DMS 273 treated with DMSO at 0.1 percent for 48 hours (cell line): ENCODE results near the gene PLEKHH1.
"Not testable (repeated sequence)": the region's sequence is repeated elsewhere in the genome, so short reads cannot be mapped to it uniquely, and the experiment has no call there.

Experiments used
- DNase-seq: peaks from one replicate; lab custom pipeline; 2025; lab: John Stamatoyannopoulos, UW

Gene PLEKHH1

DNA sequence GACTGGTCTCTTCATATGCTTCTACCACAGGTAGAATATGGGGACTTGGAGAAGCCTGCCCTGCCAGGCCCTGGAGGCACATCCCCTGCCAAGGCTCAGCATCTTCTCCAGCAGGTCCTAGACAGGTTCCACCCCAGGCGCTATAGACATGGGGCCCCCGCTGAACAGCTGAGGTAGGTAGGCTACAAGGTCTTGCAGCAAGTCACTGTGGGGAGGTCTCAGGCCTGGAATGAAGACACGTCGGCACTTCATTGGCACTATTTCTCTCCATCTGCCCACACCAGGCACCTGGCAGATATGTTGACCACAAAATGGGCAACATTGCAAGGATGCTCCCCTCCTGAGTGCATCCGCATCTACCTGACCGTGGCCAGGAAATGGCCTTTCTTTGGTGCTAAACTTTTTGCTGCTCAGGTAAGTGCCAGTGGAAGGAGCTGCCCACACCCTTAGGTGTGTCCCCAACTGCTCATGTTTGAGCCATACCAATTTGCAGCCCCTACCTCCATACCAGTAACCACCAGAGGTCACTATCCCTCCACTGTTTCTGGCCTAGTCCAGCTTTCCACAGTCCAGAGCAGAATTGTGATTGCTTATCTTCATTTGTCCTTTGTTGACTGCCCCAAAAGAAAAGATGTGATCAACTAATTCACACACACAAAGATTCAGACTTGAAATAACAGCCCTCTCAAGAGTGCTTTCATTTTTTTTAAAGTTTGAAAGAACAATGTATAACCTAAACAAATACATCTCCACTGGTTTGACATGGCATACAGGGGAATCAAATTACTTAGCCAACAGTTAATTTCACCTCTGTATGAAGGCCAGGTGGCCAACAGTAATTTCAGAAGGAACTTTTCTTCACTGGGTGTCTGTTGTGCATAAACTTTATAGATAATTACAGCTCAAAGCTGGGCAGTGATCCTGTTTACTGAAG lies 50.9 kb downstream of the PLEKHH1 start:
- no peak for DNase-seq

DNA sequence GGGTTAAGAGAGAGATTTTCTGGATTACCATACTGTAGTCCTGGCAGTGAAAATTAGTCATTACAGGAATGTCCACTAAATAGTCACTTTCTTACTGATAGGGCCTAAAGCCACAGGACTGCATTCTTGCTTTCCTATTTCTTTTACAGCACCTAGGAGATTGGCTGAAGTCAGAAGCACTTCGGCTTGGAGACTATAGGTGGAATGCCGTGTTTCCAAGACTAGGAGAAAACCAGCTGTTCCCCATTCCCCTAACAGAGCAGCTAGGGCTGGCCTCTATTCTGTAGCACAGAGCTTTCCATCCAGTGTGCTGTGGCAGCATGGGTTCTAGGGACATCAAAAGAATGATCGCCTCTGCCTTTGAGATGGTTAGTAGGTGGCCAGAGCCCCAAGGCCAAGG lies 51.9 kb downstream of the PLEKHH1 start:
- no peak for DNase-seq

DNA sequence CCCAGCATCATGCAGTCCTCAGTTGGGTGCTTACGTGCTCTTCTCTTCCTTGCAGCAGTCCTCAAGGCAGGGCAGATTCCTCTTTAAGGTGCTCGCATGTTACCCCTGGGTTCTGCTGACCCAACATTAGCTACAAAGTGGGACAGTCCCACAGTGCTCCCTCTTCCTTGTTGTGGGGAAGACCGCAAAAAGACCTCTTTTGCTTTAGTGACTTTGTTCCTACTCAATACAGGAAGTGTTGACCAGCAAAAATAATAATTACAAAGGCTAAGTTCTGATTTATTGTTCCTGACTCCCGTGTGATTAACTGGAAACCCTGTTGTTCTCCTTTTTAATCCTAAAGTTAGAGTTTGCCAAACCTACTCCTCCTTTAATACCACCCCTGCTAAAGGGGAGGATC lies 53.3 kb downstream of the PLEKHH1 start:
- DNase-seq, result no peak

- no peak for DNase-seq
Observed at GRCh38 chr14:67589204-67589770, 56.2 kb downstream of the PLEKHH1 start.

DNA sequence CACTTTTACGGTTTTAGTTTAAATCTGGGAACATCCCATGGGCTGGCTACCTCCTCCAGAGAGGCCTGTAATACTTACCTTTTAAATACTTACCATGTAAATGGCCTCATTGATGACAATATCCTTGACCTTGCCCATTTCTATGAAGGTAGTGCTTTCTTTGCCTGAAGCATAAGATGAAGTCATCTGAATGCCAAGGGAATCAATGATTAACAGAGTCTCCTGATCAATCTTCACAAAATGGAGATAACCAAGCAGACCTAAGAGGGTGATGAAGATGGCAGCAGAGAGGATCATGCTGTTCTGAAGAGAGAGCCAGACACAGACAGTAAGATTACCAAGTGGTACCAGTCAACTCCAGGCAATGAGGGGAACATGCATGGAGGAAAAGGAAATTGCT lies 60.6 kb downstream of the PLEKHH1 start:
- DNase-seq, result not testable (repeated sequence)

- no peak for DNase-seq
Observed at GRCh38 chr14:67595392-67595791, 62.3 kb downstream of the PLEKHH1 start.

DNA sequence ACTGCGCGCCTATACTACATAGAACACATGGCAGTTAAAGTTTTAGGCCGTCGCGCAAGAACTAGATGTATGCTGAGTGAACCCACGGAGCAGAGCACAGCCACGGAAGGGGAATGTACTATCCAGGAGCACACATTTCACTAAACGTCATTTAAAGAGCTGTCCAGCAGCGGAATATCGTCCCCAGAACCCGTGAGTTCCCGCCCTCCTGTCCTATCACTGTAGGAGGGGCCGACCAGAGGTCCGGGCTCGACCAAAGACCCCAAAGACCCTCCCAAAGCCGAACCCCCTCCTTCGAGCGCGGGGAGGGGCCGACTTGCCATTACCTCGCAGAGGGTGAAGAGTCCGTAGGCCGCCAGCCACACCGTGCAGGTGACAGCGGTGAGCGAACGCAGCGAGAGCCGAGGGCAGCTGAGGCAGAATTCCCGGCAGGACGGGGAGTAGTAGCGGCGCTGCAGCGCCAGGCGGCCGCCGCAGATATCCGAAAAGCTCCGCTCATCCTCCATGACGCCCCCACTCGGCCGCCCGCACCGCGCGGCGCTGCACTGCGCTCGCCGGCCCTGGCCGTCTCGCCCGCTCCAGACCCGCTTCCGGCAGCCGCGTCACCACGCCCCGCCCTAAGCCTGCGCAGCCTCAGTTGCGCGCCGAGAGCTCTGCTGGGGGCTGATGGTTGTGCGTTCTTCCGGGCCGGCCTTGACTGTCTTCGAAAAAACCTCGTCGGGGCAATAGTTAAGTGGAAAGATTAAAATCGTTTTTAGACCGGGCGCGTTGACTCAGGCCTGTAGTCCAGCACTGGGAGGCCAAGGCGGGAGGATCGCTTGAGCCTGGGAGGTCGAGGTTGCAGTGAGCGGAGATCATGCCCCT lies 66.8 kb downstream of the PLEKHH1 start, which contains the start of gene PIGH:
Gene PIGH (minus strand): TSS at position 571 of the 864 bp plus-strand sequence. CDS start 65 bp downstream, at position 506.
- peak; percentile 65 for DNase-seq

- not testable (repeated sequence) for DNase-seq
Observed at GRCh38 chr14:67600562-67600974, 67.5 kb downstream of the PLEKHH1 start.

DNA sequence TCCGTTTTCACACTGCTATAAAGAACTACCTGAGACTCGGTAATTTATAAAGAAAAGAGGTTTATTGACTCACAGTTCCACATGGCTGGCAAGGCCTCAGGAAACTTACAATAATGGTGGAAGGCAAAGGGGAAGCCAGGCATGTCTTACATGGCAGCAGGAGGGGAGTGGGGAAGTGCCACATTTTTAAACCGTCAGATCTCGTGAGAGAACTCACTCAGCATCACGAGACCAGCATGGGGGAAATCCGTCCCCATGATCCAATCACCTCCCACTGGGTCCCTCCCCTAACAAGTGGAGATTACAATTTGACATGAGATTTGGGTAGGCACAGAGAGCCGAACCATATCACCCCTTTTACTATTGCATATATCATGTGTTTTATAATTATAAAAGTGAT lies 69.0 kb downstream of the PLEKHH1 start:
- DNase-seq, result no peak

GRCh38 chr14:67602995-67603545 lies 70.0 kb downstream of the PLEKHH1 start:
- no peak for DNase-seq

DNA sequence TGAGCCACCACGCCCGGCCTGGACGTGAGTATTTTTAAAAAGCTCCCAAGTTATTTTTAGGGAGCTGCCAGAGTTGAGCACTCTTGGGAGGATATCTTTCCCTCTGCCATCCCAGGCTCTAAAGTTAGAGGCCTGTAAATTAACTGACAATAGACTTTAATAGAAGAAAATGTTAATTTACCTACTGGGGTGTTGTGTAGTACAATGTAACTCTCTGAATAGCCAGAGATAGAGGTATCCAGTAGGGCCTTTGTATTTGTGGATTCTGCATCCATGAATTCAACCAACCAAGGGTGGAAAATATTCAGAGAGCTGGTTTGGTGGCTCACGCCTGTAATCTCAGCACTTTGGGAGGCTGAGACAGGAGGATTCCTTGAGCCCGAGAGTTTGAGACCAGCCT lies 74.6 kb downstream of the PLEKHH1 start:
- no peak for DNase-seq

DNA sequence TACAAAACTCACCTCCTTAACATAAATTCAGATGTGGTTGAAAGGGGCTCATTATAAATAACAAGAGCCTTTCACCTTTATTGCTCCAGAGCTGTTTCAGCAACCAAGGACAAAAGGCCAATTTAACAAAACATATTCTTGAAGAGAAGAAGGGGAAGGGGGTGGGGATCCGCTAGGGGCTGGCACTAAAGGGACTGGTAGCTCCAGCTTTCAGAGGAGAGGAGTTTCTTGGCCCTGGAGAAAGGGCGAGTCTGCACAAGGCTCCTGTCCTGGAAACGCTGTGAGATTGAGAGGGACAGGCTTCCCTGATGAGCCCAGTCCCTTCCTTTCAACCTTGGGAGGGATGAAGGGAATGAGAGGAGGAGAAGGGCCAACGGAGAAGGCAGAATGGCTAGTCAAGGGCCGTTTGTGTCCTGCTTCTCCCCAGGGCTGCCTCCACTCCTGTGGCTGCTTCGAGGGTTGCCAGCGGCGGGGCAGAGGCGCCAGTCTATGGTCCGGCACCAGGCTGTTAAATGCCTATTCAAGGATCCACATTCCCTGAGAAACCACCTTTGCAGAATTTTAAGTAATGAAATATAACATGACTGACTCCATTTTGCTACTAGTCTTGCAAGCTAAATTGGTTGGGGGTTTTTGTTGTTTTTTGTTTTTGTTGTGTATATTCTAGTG lies 76.7 kb downstream of the PLEKHH1 start:
- DNase-seq, result no peak

DNA sequence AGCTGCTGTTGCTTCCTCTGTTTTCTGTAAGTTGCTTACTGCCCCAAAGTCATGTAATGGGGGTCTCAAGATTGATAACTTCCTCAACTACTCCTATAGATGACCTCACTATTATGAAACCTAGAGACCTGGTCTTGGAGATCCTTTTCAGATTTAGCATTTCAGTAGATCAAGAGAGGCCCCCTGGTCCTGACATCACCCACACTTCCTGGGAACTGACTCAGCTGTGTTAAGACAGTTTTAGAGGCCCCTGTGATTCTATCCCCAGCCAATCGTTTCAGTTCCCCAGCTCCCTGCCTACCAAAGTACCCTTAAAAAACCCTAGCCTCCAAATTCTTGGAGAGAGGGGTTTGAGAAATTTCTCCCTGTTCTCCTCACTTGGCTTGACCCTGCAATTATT lies 77.4 kb downstream of the PLEKHH1 start:
- no peak for DNase-seq

- DNase-seq, result peak; percentile 41
Observed at GRCh38 chr14:67618617-67619063, 85.5 kb downstream of the PLEKHH1 start.

DNA sequence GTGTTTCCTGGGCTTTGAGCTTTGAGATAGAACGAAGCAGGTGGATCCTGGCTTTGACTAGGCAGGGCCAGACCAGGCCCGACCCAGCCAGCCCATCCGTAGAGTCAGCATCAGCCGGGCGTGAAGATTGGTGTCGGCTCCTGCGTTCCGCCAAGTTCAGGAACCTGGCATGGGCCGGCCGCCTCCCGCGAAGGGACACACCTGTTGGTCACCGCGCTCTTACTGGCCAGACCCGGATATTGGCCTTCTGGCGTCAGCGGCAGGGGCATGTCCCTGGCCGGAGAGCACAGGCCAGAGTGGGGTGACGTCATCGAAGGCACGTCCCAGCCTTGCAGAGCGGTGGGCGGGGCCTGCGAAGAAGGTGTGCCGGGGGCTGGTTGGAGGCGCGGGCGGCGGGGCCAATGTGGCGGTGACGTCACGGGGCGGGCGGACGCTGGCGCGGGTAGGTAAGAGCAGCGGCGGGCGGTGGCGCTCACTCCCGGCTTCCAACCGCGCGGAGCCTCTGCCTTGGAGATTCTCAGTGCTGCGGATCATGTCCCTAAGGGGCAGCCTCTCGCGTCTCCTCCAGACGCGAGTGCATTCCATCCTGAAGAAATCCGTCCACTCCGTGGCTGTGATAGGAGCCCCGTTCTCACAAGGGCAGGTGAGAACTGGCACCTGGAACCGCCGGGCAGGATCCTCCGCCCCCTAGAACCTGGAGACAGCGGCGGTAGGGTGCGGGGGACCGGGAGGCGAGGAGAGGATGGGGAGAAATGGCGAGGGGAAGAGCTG lies 86.5 kb downstream of the PLEKHH1 start, which contains the start of gene ARG2:
Gene ARG2 (plus strand): TSS at position 475 of the 771 bp plus-strand sequence. CDS start 58 bp downstream, at position 533.
- DNase-seq, result peak; percentile 74

GRCh38 chr14:67620217-67620785 lies 87.2 kb downstream of the PLEKHH1 start:
- DNase-seq, result no peak

DNA sequence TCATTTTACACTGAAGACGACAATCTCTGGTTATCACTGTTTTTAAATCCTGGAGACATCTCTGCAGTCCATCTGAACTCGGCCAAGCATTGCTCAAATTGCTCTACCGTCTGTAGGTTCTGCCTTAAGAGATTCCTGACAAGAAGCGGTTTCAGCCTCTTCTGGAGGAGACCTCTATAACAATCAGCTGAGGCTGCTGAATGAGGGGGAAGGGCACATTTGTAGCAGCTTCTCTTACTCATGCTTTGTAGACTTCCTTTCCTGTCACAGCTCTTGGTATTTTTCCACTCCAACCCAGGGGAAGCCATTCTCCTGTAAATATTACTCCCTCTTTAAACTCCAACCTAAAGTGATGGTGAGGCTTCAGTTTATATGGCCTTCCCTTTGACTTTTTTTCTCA lies 89.6 kb downstream of the PLEKHH1 start:
- DNase-seq, result no peak

DNA sequence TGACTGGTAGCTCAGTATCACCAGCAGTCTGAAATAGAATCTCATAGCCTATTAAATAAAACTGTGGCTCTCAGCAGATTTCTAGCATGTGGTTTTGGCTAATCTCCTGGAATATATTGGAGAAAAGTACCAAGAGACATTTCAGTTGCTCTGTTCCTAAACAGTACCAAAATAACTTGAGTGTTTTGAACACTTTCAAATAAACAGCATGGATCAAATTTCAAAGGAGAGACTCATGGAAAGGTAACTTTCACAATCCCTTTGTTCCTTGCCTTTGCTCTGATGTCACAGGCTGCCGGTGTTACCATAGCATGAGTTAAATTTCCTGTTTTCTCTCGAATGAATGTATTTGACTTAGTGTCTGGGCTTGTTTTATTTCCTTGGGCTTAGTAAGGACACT lies 90.0 kb downstream of the PLEKHH1 start:
- DNase-seq, result no peak

GRCh38 chr14:67626131-67626530 lies 93.0 kb downstream of the PLEKHH1 start:
- not testable (repeated sequence) for DNase-seq

DNA sequence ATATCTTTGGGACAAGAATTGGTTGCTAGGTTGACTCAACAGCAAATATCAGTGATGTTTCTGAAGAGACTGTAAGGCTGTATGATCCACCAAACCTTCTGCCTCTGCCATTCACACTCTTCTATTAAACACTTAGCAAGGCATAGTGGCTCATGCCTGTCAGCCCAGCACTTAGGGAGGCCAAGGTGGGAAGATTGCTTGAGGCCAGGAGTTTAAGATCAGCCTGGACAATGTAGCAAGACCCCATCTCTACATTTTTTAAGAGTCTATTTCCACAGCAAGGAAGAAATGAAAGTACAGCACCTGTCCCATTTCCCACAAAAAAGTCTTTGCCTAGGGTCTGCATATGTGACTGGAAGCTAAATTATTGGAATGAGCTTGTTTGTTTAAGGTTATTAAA lies 94.4 kb downstream of the PLEKHH1 start:
- DNase-seq, result no peak
